H9 (cell line): ENCODE data around the gene PITPNB. TPM values are rescaled to one million over a fixed set of nuclear protein-coding genes. Genes with fewer than 3 reads are reported as not detected.

ENCODE experiments used
- DNase-seq: peaks from one replicate; pipeline ENCODE4 v3.0.0-alpha.2; 2017
- H2AFZ ChIP-seq: one replicate; pipeline ENCODE4 v1.6.1; 2013; ENCODE audit warnings: mild to moderate bottlenecking, low read length, control low read depth, moderate library complexity
- H2AK5ac ChIP-seq: 2 replicates; pipeline ENCODE4 v1.6.1; 2013; ENCODE audit warnings: low read length, control low read depth, mixed read lengths; ENCODE audit not compliant: insufficient read length
- H2BK120ac ChIP-seq: one replicate; pipeline ENCODE4 v1.6.1; 2013; ENCODE audit warnings: low read depth, mild to moderate bottlenecking, low read length, control low read depth, inconsistent platforms; ENCODE audit not compliant: poor library complexity, severe bottlenecking
- H2BK12ac ChIP-seq: 2 replicates; pipeline ENCODE4 v1.6.1; 2013; ENCODE audit warnings: low read length, control low read depth, mixed read lengths, low read depth; ENCODE audit not compliant: insufficient read length
- H2BK15ac ChIP-seq: 2 replicates; pipeline ENCODE4 v1.6.1; 2013; ENCODE audit warnings: low read depth, low read length, control low read depth
- H2BK20ac ChIP-seq: one replicate; pipeline ENCODE4 v1.6.1; 2013; ENCODE audit warnings: low read depth, mild to moderate bottlenecking, low read length, control low read depth, inconsistent platforms; ENCODE audit not compliant: poor library complexity, severe bottlenecking
- H2BK5ac ChIP-seq: 2 replicates; pipeline ENCODE4 v1.6.1; 2013; ENCODE audit warnings: low read length, control low read depth, mixed read lengths; ENCODE audit not compliant: insufficient read length
- H3K14ac ChIP-seq: 2 replicates; pipeline ENCODE4 v1.6.1; 2013; ENCODE audit warnings: low read length, control low read depth; ENCODE audit not compliant: insufficient read depth
- H3K18ac ChIP-seq: 2 replicates; pipeline ENCODE4 v1.6.1; 2013; ENCODE audit warnings: low read depth, mild to moderate bottlenecking, mixed read lengths, low read length, control low read depth; ENCODE audit not compliant: insufficient read length
- H3K23ac ChIP-seq: 2 replicates; pipeline ENCODE4 v1.6.1; 2013; ENCODE audit warnings: low read length, control low read depth, mixed read lengths, low read depth; ENCODE audit not compliant: insufficient read length
- H3K23me2 ChIP-seq: 2 replicates; pipeline ENCODE4 v1.6.1; 2013; ENCODE audit warnings: low read depth, mild to moderate bottlenecking, mixed read lengths, low read length, control low read depth; ENCODE audit not compliant: insufficient read length, poor library complexity, severe bottlenecking
- H3K27ac ChIP-seq: 2 replicates; pipeline ENCODE4 v1.5.1; 2013; ENCODE audit warnings: low read length, control low read depth, mixed read lengths, low read depth; ENCODE audit not compliant: insufficient read length
- H3K27me3 ChIP-seq: 2 replicates; pipeline ENCODE4 v1.6.1; 2013; ENCODE audit warnings: low read length, control low read depth, inconsistent platforms; ENCODE audit not compliant: insufficient read depth
- H3K4ac ChIP-seq: 2 replicates; pipeline ENCODE4 v1.6.1; 2013; ENCODE audit warnings: low read depth, mild to moderate bottlenecking, control low read depth, inconsistent platforms, low read length, moderate library complexity
- H3K4me1 ChIP-seq: 2 replicates; pipeline ENCODE4 v1.6.1; 2013; ENCODE audit warnings: low read length, control low read depth, inconsistent platforms; ENCODE audit not compliant: insufficient read depth
- H3K4me2 ChIP-seq: 2 replicates; pipeline ENCODE4 v1.6.1; 2013; ENCODE audit warnings: low read length, control low read depth, mixed read lengths; ENCODE audit not compliant: insufficient read length, insufficient read depth
- H3K56ac ChIP-seq: 2 replicates; pipeline ENCODE4 v1.6.1; 2013; ENCODE audit warnings: low read depth, mild to moderate bottlenecking, mixed read lengths, low read length, control low read depth; ENCODE audit not compliant: insufficient read length
- H3K79me1 ChIP-seq: 2 replicates; pipeline ENCODE4 v1.6.1; 2013; ENCODE audit warnings: low read depth, mild to moderate bottlenecking, moderate library complexity, low read length, control low read depth, inconsistent platforms; ENCODE audit not compliant: insufficient read depth, poor library complexity, severe bottlenecking
- H3K79me2 ChIP-seq: 2 replicates; pipeline ENCODE4 v1.6.1; 2013; ENCODE audit warnings: low read length, control low read depth, inconsistent platforms; ENCODE audit not compliant: insufficient read depth
- H3K9ac ChIP-seq: 2 replicates; pipeline ENCODE4 v1.6.1; 2013; ENCODE audit warnings: low read length, control low read depth, mixed read lengths; ENCODE audit not compliant: insufficient read length; ENCODE audit errors: extremely low read depth
- H3K9me3 ChIP-seq: one replicate; pipeline ENCODE4 v1.6.1; 2013; ENCODE audit warnings: low read depth, low read length, inconsistent platforms; ENCODE audit not compliant: control insufficient read depth
- H3T11ph ChIP-seq: one replicate; pipeline ENCODE4 v1.6.1; 2013; ENCODE audit warnings: mild to moderate bottlenecking, low read length, control low read depth, inconsistent platforms
- H4K20me1 ChIP-seq: one replicate; pipeline ENCODE4 v1.6.1; 2013; ENCODE audit not compliant: control insufficient read depth, insufficient read length, insufficient read depth
- H4K5ac ChIP-seq: 2 replicates; pipeline ENCODE4 v1.6.1; 2013; ENCODE audit warnings: low read depth, mild to moderate bottlenecking, mixed read lengths, low read length, control low read depth; ENCODE audit not compliant: insufficient read length
- H4K8ac ChIP-seq: replicated peaks from 2 replicates; pipeline ENCODE4 v1.6.1; 2013; ENCODE audit warnings: low read length, control low read depth, mixed read lengths, low read depth; ENCODE audit not compliant: insufficient read length
- H4K91ac ChIP-seq: 2 replicates; pipeline ENCODE4 v1.6.1; 2013; ENCODE audit warnings: low read depth, mild to moderate bottlenecking, moderate library complexity, mixed read lengths, low read length, control low read depth; ENCODE audit not compliant: insufficient read length
- H3K27ac Mint-ChIP-seq, 3 experiments: 2 replicates in 2 of 3; 3 replicates in 1 of 3; pipeline ENCODE4 v1.8.0; 2020 to 2021; ENCODE audit warnings: mixed read lengths in 3 of 3, mild to moderate bottlenecking in 1 of 3, moderate library complexity in 1 of 3
- H3K27me3 Mint-ChIP-seq: 2 replicates; pipeline ENCODE4 v1.8.0; 2021; ENCODE audit warnings: low read depth, mild to moderate bottlenecking, moderate library complexity, mixed read lengths
- H3K36me3 Mint-ChIP-seq, 3 experiments: 2 replicates in 2 of 3; 3 replicates in 1 of 3; pipeline ENCODE4 v1.8.0; 2020 to 2021; ENCODE audit warnings: low read depth in 3 of 3, mixed read lengths in 3 of 3; ENCODE audit not compliant: insufficient read depth in 1 of 3
- H3K4me1 Mint-ChIP-seq, 2 experiments: 2 replicates each; pipeline ENCODE4 v1.8.0; 2020; ENCODE audit warnings: mixed read lengths in 2 of 2
- H3K4me3 Mint-ChIP-seq, 2 experiments: 2 replicates in 1 of 2; 3 replicates in 1 of 2; pipeline ENCODE4 v1.8.0; 2020 to 2021; ENCODE audit warnings: mild to moderate bottlenecking in 2 of 2, mixed read lengths in 2 of 2, moderate library complexity in 1 of 2
- H3K9me3 Mint-ChIP-seq, 2 experiments: 2 replicates in 1 of 2; 3 replicates in 1 of 2; pipeline ENCODE4 v1.8.0; 2020; ENCODE audit warnings: mild to moderate bottlenecking in 2 of 2, mixed read lengths in 2 of 2, moderate library complexity in 1 of 2
- WGBS: extraction: QIAGEN DNeasy Blood & Tissue Kit; methylation state at CpG from one replicate; pipeline ENCODE4 v1.1.7; 2013; ENCODE audit warnings: missing lambda C conversion rate, low lambda C conversion rate, mixed read lengths; ENCODE audit not compliant: insufficient read length; ENCODE audit errors: extremely low coverage; 5-methylcytosine and 5-hydroxymethylcytosine counted together
- total RNA-seq: library from RNA; stranded (reverse); gene quantifications from 2 replicates; pipeline ENCODE4 v1.2.1, GENCODE V29; 2021
- TF ChIP-seq, protein P1 (sequence below): fragments of 200-600 bp; sonication (generic); conservative IDR thresholded peaks from 3 replicates; pipeline ENCODE4 v1.8.0; 2021; ENCODE audit warnings: antibody characterized with exemption, mild to moderate bottlenecking

Gene PITPNB
- total RNA-seq, 1 experiment from 2014 or later = 106 TPM

DNA sequence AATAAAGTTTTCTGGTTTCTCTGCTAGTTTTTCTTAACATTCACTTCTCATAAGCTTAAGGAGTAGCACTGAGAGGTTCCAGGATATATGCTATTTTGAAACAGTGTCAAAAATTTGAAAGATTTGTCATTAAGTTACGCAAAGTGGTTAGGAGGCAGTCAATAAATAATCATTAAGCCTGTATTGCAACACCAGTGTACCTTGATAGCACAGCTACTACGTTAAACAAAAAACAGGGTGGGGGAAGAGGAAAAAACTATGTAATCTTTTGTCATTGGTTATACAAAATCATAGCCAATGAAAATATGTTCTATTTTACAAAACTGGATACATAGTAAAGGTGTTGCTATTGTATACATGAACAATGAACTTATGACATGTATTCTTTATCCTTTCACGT is 30.4 kb upstream of the PITPNB start:
- Histone ChIP-seq H3K9ac (no peak overlapping the region), H3K4me2 (no peak overlapping the region), H2AFZ (no peak overlapping the region), H3K4ac (no peak overlapping the region), H3K23me2 (no peaks in the 10 kb centered on the region), H3K18ac (no peak overlapping the region), H3T11ph (no peak overlapping the region), H2BK120ac (no peak overlapping the region), H3K27me3 (no peaks in the 10 kb centered on the region), H3K4me1 (no peaks in the 10 kb centered on the region), H3K9me3 (no peaks in the 10 kb centered on the region), H4K8ac (no peak overlapping the region), H3K56ac (no peak overlapping the region), H2BK15ac (no peak overlapping the region), H4K5ac (no peak overlapping the region), H2BK20ac (no peak overlapping the region), H3K79me1 (no peaks in the 10 kb centered on the region), H4K91ac (no peak overlapping the region), H3K79me2 (no peaks in the 10 kb centered on the region), H3K23ac (no peak overlapping the region), H3K14ac (no peak overlapping the region), H2AK5ac (no peak overlapping the region), H3K27ac (no peak overlapping the region), H2BK5ac (no peak overlapping the region), H4K20me1 (no peaks in the 10 kb centered on the region), H2BK12ac (no peak overlapping the region)
- Mint-ChIP-seq H3K36me3 (no peaks in the 10 kb centered on the region), H3K27ac (no peak overlapping the region), H3K4me3 (no peak overlapping the region), H3K4me1 (no peaks in the 10 kb centered on the region), H3K9me3 (no peaks in the 10 kb centered on the region), H3K27me3 (no peaks in the 10 kb centered on the region)
- no peak for DNase-seq
- TF ChIP-seq, protein P1, sequence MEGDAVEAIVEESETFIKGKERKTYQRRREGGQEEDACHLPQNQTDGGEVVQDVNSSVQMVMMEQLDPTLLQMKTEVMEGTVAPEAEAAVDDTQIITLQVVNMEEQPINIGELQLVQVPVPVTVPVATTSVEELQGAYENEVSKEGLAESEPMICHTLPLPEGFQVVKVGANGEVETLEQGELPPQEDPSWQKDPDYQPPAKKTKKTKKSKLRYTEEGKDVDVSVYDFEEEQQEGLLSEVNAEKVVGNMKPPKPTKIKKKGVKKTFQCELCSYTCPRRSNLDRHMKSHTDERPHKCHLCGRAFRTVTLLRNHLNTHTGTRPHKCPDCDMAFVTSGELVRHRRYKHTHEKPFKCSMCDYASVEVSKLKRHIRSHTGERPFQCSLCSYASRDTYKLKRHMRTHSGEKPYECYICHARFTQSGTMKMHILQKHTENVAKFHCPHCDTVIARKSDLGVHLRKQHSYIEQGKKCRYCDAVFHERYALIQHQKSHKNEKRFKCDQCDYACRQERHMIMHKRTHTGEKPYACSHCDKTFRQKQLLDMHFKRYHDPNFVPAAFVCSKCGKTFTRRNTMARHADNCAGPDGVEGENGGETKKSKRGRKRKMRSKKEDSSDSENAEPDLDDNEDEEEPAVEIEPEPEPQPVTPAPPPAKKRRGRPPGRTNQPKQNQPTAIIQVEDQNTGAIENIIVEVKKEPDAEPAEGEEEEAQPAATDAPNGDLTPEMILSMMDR = no peak
- WGBS = no CpG with 5 or more reads among the region's 3 CpGs
